GM21786 (cell line): ENCODE results near the gene POTEB.
"Not testable (repeated sequence)": the region's sequence is repeated elsewhere in the genome, so short reads cannot be mapped to it uniquely, and the experiment has no call there.

ENCODE experiments used
- ATAC-seq: cut with Tn5 transposase; IDR thresholded peaks from one replicate; pipeline ENCODE4 v1.9.1; 2021; ENCODE audit not compliant: unreplicated experiment

Gene POTEB

GRCh38 chr15:21877635-21878034, at the start of gene POTEB:
POTEB (minus strand) TSS chr15:21877735; CDS start chr15:21877246, 489 bp downstream.
- not testable (repeated sequence) for ATAC-seq

GRCh38 chr15:21890955-21891354, 13.4 kb upstream of the POTEB start:
- not testable (repeated sequence) for ATAC-seq

- not testable (repeated sequence) for ATAC-seq
Measured at GRCh38 chr15:21889542-21889941, 12.0 kb upstream of the POTEB start.

GRCh38 chr15:21838831-21839230, 38.7 kb downstream of the POTEB start:
- ATAC-seq, result not testable (repeated sequence)
